Neural cell (in vitro differentiated cells): ENCODE measurements around the gene CDKN2AIP.

Experiments used
- CTCF ChIP-seq: fragments of 450-650 bp; IDR thresholded peaks from 2 replicates; pipeline ENCODE4 v1.5.1; 2014; ENCODE audit warnings: antibody characterized with exemption, mild to moderate bottlenecking, moderate library complexity; ENCODE audit not compliant: poor library complexity, severe bottlenecking
- EP300 ChIP-seq: fragments of 450-650 bp; conservative IDR thresholded peaks from 2 replicates; pipeline ENCODE4 v1.6.1; 2014; ENCODE audit warnings: antibody characterized with exemption, mild to moderate bottlenecking, moderate library complexity; ENCODE audit not compliant: poor library complexity, severe bottlenecking
- POLR2AphosphoS5 ChIP-seq: IDR thresholded peaks from 2 replicates; pipeline ENCODE4 v1.6.1; 2012
- REST ChIP-seq: IDR thresholded peaks from 2 replicates; pipeline ENCODE4 v1.6.1; 2012; ENCODE audit warnings: borderline replicate concordance

DNA sequence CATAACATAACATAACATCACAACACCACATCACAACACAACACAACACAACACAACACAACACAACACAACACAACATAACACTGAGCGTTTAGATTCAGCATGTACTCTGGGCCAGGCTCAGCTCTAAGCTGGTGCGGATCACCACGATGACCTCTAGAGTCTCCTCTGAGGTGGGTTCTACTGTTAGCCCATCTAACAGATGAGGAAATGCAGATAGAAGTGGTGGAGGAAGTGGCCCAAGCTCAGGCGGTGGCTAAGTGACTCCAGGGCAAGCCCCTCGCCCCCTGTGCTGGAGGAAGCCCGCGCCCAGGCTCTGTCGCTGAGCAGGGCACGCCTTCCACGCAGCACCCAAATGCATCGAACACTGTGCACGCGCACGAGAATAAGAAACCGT is 45.3 kb upstream of the CDKN2AIP start:
- TF ChIP-seq REST (no peak), CTCF (no peak), POLR2AphosphoS5 (no peak), EP300 (no peak)
